SK-MEL-5 (cell line): Measurements from ENCODE around the gene ZNF280D. TPM values are rescaled to one million over a fixed set of nuclear protein-coding genes. Genes with fewer than 3 reads are reported as not detected.
A peak's percentile ranks its signal among the peaks of the same experiment; 100 is the strongest.

Source experiments
- DNase-seq: peaks from one replicate; pipeline ENCODE4 v3.0.0-alpha.2; 2016; ENCODE audit warnings: low read depth, low spot score
- in situ Hi-C: cut with HindIII; loops from 2 replicates; pipeline ENCODE4 v1.10.0; 2016; ENCODE audit warnings: low sequenced_read_pairs, high pct_unique_total_duplicates, low pct_unique_long_range_greater_than_20kb
- total RNA-seq: library from RNA; depleted of rRNA; stranded (reverse); fragments of >200 nt; shearing (Covaris generic); gene quantifications from 2 replicates; pipeline ENCODE4 v1.2.3, GENCODE V29; 2014

The ZNF280D gene
- total RNA-seq, 1 experiment from 2014 or later: 25.3 TPM

DNA sequence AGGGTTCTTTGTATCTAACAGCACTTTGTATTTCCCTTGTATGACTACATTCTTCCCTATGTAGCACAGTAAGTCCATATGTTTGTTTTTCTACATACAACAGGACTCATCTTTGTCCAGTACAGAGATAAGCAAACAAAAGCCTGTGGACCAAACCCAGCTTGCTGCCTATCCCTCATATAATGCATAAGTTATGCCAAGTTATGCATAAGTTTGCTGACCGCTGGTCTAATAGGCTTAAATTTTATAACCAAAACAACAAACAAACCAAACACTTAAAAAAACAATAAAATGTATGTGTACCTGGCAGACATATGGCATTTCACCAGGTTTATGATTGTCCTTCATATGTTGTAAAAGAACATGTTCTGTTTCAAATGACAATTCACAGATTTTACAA, 56.0 kb downstream of the ZNF280D start:
- in situ Hi-C loops: no loop called here
- DNase-seq: no peak

DNA sequence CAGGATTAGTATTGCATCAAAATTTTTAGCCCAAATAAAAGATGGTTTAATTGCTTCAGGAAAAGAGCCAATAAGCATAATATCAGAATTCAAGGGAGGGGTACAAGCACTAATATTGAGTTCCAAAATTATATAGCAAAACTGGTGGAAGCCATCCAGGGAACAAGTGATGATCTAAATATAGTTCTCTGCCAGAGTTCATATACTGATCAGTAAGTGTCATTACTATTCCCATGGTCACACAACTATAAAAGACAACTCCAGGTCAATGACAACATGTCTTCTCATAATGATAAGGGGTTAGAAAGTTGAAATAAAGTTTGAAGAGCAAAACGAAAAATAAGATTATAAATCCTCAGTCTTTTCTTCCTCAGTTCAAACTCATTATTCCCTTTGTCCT, 57.4 kb downstream of the ZNF280D start:
- no peak for DNase-seq
- in situ Hi-C loops: no loop called here

DNA sequence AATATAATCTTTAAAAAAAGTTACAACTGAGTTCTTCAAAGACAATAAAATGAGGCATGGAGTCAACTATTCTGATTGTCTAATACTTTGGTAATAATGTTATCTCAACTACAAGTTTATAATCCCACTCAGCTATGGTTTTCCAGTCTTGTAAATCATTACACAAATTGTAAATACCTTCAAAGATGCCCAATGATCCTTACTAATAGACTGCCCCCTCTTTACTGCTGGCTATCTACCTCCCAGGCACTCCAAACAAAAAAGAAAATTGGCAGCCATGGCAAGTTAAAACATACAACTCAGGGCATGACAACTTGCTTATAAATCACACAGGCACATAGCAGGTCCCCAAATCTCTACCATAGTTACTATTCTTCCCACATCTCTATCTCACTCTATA, 58.5 kb downstream of the ZNF280D start:
- no peak for DNase-seq
- in situ Hi-C loops: no loop called here

DNA sequence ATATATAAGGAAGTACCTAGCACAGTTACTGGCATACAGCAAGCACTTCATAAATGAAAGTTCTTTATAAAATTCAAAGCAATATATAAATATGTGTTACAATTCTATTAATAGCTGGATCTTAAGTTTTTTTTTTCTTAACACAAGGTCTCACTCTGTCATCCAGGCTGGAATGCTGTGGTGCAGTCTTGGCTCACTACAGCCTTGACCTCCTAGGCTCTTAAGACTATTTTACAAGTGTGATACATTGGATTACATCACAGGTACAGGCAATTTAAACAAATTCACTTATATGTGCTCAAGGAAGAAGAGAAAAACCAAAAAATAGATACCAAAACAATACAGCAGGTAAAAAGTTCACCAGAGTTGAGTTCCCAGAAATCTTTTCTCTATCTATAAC, 60.6 kb downstream of the ZNF280D start:
- DNase-seq: no peak
- in situ Hi-C loops: no loop called here

DNA sequence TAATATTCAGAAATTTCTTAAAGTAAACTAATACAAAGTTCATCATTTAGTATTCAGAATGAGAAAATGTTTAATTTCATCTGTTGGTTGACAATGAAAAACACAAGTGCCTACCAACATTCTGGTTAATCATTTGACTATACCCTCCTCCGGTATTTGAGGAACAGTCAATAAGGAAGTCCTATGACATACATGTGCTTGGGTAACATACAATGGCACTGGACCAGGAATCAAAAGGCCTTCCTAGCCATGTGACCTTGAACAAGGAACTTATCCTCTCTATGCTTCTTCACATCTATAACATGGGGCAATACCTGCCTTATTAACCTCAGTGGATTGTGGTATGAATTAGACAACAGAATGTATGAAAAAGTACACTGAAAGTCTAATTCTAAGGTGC, 65.8 kb downstream of the ZNF280D start:
- DNase-seq: peak; percentile 23
- in situ Hi-C loops: no loop called here

DNA sequence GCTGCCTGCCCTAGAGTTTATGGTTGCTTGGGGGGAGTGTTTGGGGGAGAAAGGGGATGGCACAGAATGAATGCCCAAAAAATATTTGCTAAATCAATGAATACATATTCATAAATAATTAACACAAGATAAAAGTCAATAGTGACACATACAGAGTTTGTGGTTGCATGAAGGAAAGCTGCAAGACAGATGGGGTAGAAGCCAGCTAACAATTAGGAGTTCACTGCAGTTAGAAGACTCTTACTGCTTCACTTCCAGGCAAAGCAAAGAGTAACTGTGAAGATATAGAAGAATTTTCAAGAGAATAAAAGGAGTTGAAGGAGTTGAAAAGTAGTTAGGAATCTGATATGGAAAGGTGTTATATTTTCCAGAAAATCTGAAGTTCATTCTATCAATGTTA, 72.4 kb downstream of the ZNF280D start:
- no peak for DNase-seq
- in situ Hi-C loops: no loop called here

DNA sequence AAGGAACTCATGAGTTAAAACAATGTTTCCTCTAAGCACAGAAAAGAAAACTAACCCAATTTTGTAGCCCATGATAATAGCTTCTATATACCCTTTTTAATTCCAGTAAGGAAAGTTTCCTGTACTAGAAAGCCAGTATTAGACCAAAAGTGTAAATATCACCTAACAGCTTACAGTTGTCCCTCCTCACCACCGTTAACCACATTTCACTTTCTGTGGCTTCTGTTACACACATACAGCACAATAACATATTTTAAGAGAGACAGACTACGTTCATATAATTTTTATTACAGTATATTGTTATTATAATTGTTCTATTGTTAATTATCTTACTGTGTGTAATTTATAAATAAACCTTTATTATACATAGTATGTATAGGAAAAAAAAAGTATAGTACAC, 74.1 kb downstream of the ZNF280D start:
- in situ Hi-C loops: no loop called here

DNA sequence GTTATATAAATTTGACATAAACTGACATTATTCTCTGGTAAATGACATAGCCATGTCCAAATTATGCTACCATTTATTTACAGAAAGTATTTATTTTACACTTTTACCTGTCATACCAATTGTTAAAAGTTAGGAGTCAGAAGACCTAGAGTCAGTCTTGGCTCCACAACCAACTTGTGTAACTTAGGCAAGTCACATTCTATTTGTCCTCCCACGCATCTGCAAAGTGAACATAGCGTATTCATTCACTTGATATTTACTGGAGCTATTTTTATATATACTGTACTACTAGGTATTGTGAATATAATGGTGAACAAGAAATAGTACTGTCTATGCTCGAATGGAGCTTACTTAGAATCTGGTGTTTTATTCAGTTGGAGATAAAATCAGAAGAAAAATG, 78.7 kb downstream of the ZNF280D start:
- in situ Hi-C loops: no loop called here
- no peak for DNase-seq

More for the DNA sequence above, 74.1 kb downstream of the ZNF280D start:
- DNase-seq: no peak

DNA sequence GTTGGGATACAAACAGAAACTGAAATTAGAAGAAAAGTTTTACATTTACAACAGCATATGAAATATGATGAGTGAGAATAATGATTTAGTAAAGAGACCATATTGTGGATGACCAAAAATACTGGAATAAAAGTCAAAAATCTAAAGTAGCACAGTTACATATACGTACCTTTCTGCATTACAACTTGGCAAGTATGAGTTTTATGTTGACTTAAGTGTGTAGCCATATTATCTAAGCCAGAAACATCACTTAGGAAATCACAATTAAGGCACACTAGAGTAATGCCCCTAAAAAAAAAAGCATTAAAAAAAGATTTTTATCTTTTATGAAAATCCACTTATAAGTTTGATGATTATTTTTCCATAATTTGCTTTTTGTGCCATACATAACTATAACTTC, 79.1 kb downstream of the ZNF280D start:
- in situ Hi-C loops: no loop called here
- DNase-seq: no peak

DNA sequence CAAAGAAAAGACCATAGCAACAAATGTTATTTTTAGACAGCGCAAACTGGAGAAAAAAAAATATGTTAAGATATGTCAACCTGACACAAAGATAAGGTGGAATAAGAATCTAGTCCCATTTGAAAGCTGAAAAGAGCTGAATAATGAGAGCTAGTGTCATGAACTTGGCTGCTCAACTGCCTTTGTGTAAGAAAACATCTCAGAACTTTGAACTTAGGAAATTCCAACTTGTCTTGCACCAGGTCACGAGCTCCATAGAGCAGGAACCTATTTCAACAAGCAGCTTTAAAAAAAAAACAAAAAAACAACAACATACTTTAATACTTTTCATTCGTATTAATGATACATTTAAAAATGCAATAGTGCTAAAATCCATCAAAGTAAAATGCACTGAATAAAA, 79.5 kb downstream of the ZNF280D start:
- DNase-seq: no peak
- in situ Hi-C loops: no loop called here

DNA sequence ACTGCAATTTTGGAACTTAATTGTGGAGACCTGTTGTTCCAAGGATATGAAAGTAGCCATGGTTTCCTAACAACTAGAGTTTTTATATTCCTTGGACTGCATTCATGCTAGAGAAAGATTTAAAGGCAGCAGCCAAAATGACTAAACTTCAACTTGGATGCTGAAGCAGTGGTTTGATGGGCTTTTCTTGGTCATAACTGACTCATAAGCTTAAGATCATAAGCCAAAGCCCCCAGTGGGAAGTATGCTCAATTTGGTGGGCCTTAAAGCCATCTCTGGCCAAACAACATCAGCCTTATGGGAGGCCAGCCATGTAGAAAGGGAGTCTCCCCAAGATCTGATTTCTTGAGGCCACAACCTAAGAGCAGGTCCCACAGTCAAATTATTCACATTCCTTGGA, 80.2 kb downstream of the ZNF280D start:
- no peak for DNase-seq

DNA sequence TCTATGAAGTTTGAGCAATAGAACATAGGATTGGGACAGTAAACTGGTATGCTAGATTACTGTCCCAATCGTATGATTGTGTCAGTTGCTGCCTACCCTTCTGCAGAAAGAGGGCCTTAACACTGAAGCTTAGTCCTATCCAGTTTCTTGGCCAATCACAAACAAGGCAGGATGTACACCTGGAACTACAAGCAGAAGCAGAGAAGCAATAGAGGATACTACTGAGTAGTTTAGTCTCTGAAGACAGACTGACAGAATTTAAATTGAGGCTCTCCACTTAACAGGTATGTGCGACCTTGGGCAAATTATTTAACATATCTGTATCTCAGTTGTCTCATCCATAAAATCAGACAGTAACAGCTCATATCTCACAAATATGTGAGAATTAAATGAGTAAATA, 85.0 kb downstream of the ZNF280D start:
- DNase-seq: no peak
- in situ Hi-C loops: no loop called here

More for the DNA sequence above, 80.2 kb downstream of the ZNF280D start:
- in situ Hi-C loops: no loop called here

DNA sequence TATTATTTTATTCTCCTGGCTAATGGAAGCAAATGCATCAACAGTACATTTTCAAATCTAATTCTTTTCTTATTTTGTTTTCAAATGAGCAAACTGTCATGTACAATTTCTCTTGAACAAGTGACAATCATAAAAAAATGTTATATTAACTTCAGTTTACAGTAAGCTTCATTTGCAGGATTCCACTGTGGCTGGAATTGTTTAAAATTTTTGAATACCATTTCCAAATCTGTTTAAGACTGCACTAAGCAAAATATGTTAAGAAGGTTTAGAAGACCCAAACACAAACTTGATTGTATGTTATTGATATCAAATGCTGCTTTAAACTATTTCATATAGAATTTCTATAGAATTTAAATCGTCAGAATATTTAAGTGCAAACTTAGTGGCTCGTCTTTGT, 92.8 kb downstream of the ZNF280D start:
- in situ Hi-C loops: no loop called here
- no peak for DNase-seq

DNA sequence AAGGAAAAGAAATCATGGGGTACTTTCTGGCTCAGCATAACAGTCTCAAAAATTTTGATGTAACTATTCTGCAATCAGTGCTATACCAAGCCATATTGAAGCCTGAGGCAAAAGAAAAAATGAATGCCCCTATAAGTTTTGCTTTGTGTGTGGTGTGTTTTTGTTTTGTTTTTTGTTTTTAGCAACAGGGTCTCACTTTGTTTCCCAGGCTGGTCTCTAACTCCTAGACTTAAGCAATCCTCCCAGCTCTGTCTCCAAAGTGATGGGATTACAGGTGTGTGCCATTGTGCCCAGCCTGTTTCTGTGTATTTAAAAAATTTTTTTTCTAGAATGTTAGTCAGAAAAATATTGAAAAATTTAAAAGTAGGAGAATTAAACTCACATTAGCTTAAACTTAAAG, 93.2 kb downstream of the ZNF280D start:
- DNase-seq: peak; percentile 22
- in situ Hi-C loops: no loop called here

DNA sequence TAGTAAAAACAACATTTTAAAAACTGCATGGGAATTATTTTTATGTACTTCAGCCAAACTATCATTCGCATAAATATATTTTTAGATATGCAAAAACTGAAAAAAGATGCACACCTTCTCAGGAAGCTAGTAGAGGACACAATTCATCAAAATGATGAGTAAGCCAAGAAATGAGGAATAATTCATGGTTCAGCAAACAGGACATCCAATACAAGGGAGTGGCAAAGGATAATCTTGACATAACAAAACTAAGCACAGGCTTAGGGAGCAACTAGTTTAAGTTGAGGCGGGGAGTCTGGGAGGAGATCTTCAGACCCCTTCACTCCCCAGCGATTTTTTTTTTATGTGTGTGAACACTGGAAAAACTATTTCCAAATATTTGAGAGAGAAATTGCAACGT, 93.7 kb downstream of the ZNF280D start:
- no peak for DNase-seq
- in situ Hi-C loops: no loop called here

DNA sequence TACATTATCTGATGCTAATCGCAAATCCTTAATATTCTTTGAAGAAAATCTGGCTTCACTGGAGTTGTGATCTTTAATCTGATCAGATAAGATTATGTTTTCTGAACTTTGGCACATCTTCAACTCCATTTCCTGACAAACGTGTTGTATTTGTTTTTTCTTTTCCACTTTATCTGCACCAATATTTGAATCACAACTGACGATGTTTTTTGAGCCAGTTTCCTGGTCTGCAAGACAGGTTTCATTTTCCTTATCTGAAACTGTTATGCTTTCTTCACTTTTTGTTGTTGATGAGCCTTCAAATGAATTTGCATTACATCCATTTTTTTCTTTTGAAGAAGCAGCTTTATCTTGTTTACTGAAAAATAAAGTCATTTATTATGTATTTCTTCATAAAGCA, 101.5 kb downstream of the ZNF280D start:
- in situ Hi-C loops: no loop called here
- DNase-seq: no peak

DNA sequence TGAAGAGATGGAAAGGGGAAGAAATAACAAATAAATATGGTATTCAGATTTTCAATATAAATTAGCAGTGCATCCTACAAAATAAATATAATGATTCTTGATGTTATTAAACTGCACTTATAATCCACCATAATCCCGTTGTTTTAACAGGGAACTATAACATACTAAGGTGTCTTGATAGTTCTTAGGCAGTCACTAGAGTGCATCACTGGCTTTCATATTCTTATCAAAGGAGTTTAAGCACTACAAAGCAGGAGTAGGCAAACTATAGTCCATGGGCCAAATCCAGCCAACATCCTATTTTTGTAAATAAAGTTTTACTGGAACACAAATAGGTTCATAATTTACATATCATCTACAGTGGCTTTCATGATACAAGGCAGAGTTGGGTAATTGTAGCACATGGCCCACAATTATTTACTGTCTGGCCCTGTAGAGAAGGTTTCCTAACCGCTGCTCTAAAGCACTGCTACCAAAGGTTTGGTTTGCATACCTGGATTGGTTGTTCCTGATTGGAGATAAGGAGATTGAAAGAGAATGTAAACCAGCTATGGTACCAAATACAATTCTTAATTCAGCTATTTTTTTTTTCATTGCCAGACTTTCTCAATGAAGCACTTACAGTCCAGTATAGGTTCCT, 104.3 kb downstream of the ZNF280D start:
- in situ Hi-C loops: no loop called here
- peak; percentile 3 for DNase-seq

DNA sequence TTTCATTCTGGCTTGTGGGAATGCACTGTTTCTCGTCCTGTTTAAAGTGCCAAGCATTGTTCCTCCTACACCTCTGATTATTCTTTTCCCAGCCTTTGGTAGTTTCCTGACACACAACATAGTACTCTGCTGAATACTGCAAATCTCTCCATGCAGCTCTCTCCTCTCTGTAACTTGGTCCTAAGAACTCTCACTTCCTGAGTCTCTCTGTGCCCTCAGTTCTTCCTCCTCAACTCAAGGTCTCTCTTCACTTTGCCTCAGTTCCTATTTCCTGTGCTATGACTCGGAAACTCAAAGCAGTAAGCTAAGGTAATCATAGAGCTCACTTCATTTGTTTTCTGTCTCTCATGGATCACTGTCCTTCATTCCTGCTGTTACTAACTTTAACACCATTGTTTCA, 113.4 kb downstream of the ZNF280D start:
- in situ Hi-C loops: no loop called here
- DNase-seq: no peak

DNA sequence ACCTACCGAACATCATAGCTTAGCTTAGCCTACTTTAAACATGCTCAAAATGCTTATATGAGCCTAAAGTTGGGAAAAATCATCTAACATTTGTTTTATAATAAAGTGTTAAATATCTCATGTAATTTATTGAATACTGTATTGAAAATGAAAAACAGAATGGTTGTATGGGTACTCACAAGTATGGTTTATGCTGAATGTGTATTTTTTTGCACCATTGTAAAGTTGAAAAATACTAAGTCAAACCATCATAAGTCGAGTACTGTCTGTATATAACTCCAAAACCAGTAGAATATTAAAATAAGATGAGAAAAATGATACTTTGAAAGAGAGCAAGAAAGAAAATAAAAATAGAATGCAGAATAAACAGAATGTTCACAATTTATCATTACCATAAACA, 115.7 kb downstream of the ZNF280D start:
- no peak for DNase-seq
- in situ Hi-C loops: no loop called here

DNA sequence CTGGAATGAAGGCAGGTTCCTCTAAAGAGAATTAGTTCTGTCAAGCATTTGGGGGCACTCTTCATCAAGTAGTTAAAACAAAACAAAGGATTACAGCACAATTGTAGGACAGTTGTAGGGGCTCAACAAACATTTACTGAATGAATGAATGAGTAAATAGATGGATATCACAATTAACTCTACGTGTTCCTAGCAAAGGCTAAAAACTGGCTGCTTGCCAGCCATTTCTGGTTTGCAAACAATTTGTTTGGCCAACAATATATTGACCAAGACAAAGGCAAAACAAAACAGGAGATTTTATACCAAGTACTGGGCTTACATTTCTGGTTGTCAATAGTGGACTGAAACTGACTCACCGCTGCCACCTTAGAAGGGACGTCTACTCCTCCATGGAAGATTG, 116.8 kb downstream of the ZNF280D start:
- in situ Hi-C loops: no loop called here
- DNase-seq: no peak
